Measurements from ENCODE around the gene RBM25. TPM values are rescaled to one million over a fixed set of nuclear protein-coding genes. Genes with fewer than 3 reads are reported as not detected.

The RBM25 gene
- total and polyA plus RNA-seq, 2 experiments from 2014 or later, result 42.3 to 52.2 TPM

DNA sequence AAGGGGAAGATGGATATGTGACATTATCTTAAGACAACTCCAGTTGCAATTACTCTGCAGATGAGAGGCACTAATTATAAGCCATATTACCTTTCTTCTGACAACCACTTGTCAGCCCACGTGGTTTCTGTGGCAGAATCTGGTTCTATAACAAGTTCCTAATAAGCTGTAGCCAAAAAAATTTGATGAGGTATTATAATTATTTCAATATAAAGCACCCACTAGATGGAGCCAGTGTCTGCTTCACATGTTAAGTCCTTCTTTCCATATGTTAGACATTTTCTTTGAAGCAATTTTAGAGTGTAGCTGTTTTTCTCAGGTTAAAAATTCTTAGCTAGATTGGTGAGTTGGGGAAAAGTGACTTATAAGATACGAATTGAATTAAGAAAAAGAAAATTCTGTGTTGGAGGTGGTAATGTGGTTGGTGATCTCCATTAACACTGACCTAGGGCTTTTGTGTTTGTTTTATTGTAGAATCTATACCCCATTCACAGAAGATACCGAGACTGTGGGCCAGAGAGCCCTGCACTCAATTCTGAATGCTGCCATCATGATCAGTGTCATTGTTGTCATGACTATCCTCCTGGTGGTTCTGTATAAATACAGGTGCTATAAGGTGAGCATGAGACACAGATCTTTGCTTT is 114.9 kb downstream of the RBM25 start:
- no peaks in the 10 kb centered on the region for H3K36me3 ChIP-seq (replicated peaks; ENCODE audit: insufficient read depth, low read depth)
- H3K9me2 ChIP-seq (replicated peaks; ENCODE audit: insufficient read depth), result no peaks in the 10 kb centered on the region
- no peak overlapping the region for H2AFZ ChIP-seq
- no peak overlapping the region for H3K4me3 ChIP-seq
- TF ChIP-seq EZH2 (IDR thresholded peaks at IDR 0.05; ENCODE audit: borderline replicate concordance) (no peak), EZH2phosphoT487 (IDR thresholded peaks at IDR 0.05; ENCODE audit: low read depth, severe bottlenecking, unreplicated experiment) (no peak)
- TF ChIP-seq, protein P1, sequence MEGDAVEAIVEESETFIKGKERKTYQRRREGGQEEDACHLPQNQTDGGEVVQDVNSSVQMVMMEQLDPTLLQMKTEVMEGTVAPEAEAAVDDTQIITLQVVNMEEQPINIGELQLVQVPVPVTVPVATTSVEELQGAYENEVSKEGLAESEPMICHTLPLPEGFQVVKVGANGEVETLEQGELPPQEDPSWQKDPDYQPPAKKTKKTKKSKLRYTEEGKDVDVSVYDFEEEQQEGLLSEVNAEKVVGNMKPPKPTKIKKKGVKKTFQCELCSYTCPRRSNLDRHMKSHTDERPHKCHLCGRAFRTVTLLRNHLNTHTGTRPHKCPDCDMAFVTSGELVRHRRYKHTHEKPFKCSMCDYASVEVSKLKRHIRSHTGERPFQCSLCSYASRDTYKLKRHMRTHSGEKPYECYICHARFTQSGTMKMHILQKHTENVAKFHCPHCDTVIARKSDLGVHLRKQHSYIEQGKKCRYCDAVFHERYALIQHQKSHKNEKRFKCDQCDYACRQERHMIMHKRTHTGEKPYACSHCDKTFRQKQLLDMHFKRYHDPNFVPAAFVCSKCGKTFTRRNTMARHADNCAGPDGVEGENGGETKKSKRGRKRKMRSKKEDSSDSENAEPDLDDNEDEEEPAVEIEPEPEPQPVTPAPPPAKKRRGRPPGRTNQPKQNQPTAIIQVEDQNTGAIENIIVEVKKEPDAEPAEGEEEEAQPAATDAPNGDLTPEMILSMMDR (IDR thresholded peaks at IDR 0.05; ENCODE audit: poor library complexity), result peak; percentile 59
- H3K27ac ChIP-seq, result no peak overlapping the region
- H3K79me2 ChIP-seq, result no peaks in the 10 kb centered on the region
- no peaks in the 10 kb centered on the region for H3K9me3 ChIP-seq (ENCODE audit: low read depth)
- DNase-seq (ENCODE audit: low spot score), result peak; percentile 36
- no peaks in the 10 kb centered on the region for H3K27me3 ChIP-seq
- WGBS (ENCODE audit: low lambda C conversion rate, missing lambda C conversion rate), result 77% methylated on average over 3 of the region's 3 CpGs
- H3K4me1 ChIP-seq (ENCODE audit: insufficient read depth), result no peaks in the 10 kb centered on the region
- H4K20me1 ChIP-seq (ENCODE audit: insufficient read depth, poor library complexity, severe bottlenecking), result no peaks in the 10 kb centered on the region
- H3K4me2 ChIP-seq, result no peak overlapping the region

Small RNA genes lying within 50 kb of the gene (small RNA-seq; reads per million reads assigned to genes)
- gene RN7SL586P, result not detected

Other genes with a start within 250 kb of the RBM25 start
- 0.47 and 0.76 TPM in 2 replicates for gene DPF3, start 164.4 kb upstream of the RBM25 start, total RNA-seq
- 0.21 and 0.73 TPM in 2 replicates for gene DPF3, start 164.4 kb upstream of the RBM25 start, polyA plus RNA-seq
- 17.8 and 21.6 TPM in 2 replicates for gene DCAF4, start 132.1 kb upstream of the RBM25 start, total RNA-seq
- 8.5 and 13.3 TPM in 2 replicates for gene DCAF4, start 132.1 kb upstream of the RBM25 start, polyA plus RNA-seq
- 13.6 and 15.3 TPM in 2 replicates for gene ZFYVE1, start 31.4 kb upstream of the RBM25 start, total RNA-seq
- gene ZFYVE1, start 31.4 kb upstream of the RBM25 start, polyA plus RNA-seq, result 15.3 and 17.3 TPM in 2 replicates
- 71.6 and 88.2 TPM in 2 replicates for gene PSEN1, start 78.0 kb downstream of the RBM25 start, total RNA-seq
- gene PSEN1, start 78.0 kb downstream of the RBM25 start, polyA plus RNA-seq, result 61.7 and 65.6 TPM in 2 replicates
- gene PAPLN, start 179.0 kb downstream of the RBM25 start, total RNA-seq, result 10.1 and 13.4 TPM in 2 replicates
- 7.6 and 8.2 TPM in 2 replicates for gene PAPLN, start 179.0 kb downstream of the RBM25 start, polyA plus RNA-seq